Muscle layer of duodenum (tissue), 2 donors: ENCODE measurements around the gene ADPRM.
A peak's percentile ranks its signal among the peaks of the same experiment; 100 is the strongest.
"Not testable (repeated sequence)": the region's sequence is repeated elsewhere in the genome, so short reads cannot be mapped to it uniquely, and the experiment has no call there.

ENCODE experiments used
- H3K27ac ChIP-seq: one replicate; pipeline ENCODE4 v1.7.0; 2013; ENCODE audit warnings: mild to moderate bottlenecking, low read length
- H3K27me3 ChIP-seq: one replicate; pipeline ENCODE4 v1.7.0; 2013; ENCODE audit warnings: low read depth, mild to moderate bottlenecking, control low read depth, low read length
- H3K36me3 ChIP-seq, 2 donors: one replicate each; pipeline ENCODE4 v1.7.0; 2013; ENCODE audit warnings: low read length in 2 of 2, control low read depth in 1 of 2, mild to moderate bottlenecking in 1 of 2; ENCODE audit not compliant: insufficient read depth in 2 of 2, control insufficient read depth in 1 of 2
- H3K4me1 ChIP-seq, 2 donors: one replicate each; pipeline ENCODE4 v1.7.0; 2013; ENCODE audit warnings: low read length in 2 of 2, mild to moderate bottlenecking in 2 of 2, control low read depth in 1 of 2, moderate library complexity in 1 of 2; ENCODE audit not compliant: insufficient read depth in 2 of 2, control insufficient read depth in 1 of 2
- H3K4me3 ChIP-seq, 2 donors: one replicate each; pipeline ENCODE4 v1.7.0; 2013; ENCODE audit warnings: low read length in 2 of 2, low read depth in 1 of 2, mild to moderate bottlenecking in 1 of 2
- H3K9me3 ChIP-seq, 2 donors: one replicate each; pipeline ENCODE4 v1.7.0; 2013; ENCODE audit warnings: low read length in 2 of 2, control low read depth in 1 of 2, mild to moderate bottlenecking in 1 of 2; ENCODE audit not compliant: control insufficient read depth in 1 of 2
- donor health status: healthy.

Gene ADPRM

DNA sequence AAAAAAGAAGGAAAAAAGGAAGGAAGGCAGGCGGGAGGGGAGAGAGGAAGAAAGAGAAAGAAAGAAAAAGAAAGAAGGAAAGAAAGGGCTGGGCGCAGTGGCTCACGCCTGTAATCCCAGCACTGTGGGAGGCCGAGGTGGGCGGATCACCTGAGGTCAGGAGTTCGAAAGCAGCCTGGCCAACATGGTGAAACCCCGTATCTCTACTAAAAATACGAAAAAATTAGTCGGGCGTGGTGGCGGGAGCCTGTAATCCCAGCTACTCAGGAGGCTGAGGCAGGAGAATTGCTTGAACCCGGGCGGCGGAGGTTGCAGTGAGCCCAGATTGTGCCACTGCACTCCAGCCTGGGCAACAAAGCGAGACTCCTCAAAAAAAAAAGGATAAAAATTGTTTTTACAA is 32.9 kb downstream of the ADPRM start:
- H3K4me1 ChIP-seq, H3K9me3 ChIP-seq, H3K27me3 ChIP-seq: not testable (repeated sequence)
- Histone ChIP-seq H3K27ac (peak overlapping the region; percentile 75), H3K36me3 (peaks cover 0 to 15% of the 10 kb centered on the region in 2 donors), H3K4me3 (peak overlapping the region; percentile 67 to 75)

- peaks cover 0 to 4% of the 10 kb centered on the region in 2 donors for H3K36me3 ChIP-seq
- no peak overlapping the region for H3K4me3 ChIP-seq
- H3K4me1 ChIP-seq, result no peaks in the 10 kb centered on the region
- no peaks in the 10 kb centered on the region for H3K27me3 ChIP-seq
- H3K9me3 ChIP-seq, result no peaks in the 10 kb centered on the region
- H3K27ac ChIP-seq, result no peak overlapping the region
These were observed 34.0 kb downstream of the ADPRM start for GRCh38 chr17:10731408-10731879.

- H3K27me3 ChIP-seq, H3K9me3 ChIP-seq, H3K36me3 ChIP-seq, H3K27ac ChIP-seq, H3K4me3 ChIP-seq, H3K4me1 ChIP-seq: not testable (repeated sequence)
These were observed 34.7 kb downstream of the ADPRM start for GRCh38 chr17:10732121-10732520.

- Histone ChIP-seq H3K4me1 (peaks cover 0 to 8% of the 10 kb centered on the region in 2 donors), H3K36me3 (no peaks in the 10 kb centered on the region), H3K4me3 (no peak overlapping the region), H3K27ac (no peak overlapping the region), H3K27me3 (no peaks in the 10 kb centered on the region), H3K9me3 (no peaks in the 10 kb centered on the region)
These were observed 36.3 kb downstream of the ADPRM start for GRCh38 chr17:10733666-10734065.

GRCh38 chr17:10735251-10735650 is 37.9 kb downstream of the ADPRM start:
- no peak overlapping the region for H3K27ac ChIP-seq
- H3K4me1 ChIP-seq, result peaks cover 0 to 8% of the 10 kb centered on the region in 2 donors
- no peaks in the 10 kb centered on the region for H3K27me3 ChIP-seq
- H3K4me3 ChIP-seq, result no peak overlapping the region
- no peaks in the 10 kb centered on the region for H3K36me3 ChIP-seq
- H3K9me3 ChIP-seq, result no peaks in the 10 kb centered on the region

DNA sequence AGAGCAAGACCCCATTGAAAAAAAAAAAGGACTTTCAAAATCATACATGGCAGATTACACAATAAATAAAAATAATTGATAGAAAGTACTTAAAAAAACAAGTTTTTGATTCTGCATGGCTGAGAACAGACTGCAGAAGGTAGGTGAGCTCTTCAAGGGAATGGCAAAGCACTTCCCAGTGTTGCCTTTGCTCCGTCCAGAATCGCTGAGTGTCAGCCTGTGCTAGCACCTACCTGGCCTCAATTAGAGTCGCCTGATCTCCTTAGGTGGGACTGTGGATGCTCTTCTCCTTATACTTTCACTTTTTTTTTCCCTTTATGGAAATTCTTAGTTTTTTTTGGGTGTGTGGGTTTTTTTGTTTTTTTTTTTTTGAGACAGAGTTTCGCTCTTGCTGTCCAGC is 38.4 kb downstream of the ADPRM start:
- Histone ChIP-seq H3K4me1 (peaks cover 0 to 8% of the 10 kb centered on the region in 2 donors), H3K9me3 (no peaks in the 10 kb centered on the region), H3K27ac (no peak overlapping the region), H3K27me3 (no peaks in the 10 kb centered on the region), H3K4me3 (no peak overlapping the region), H3K36me3 (no peaks in the 10 kb centered on the region)

DNA sequence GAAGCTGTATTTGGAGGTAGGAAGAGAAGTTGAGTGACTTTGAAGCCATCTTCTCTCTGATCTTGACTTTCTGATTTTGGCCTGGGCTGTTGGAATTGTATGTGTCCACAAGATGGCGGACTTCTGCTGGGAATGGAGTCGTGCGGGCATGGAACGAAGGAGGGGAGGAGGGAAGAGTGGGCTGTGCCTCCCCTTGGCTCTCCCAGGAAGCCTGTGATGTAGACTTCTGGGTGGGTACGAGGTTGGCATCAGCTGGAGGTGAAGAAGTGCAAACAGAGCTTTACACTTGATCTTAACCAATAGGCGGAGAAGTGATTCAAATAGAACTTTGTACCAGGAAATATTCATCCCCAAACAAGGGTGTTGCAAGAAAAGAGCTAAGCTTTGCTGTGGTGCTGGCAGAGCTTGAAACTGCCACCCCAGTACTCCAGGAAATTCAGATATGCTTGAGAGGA is 39.8 kb downstream of the ADPRM start:
- H3K4me1 ChIP-seq, result peaks cover 0 to 8% of the 10 kb centered on the region in 2 donors
- H3K4me3 ChIP-seq, result no peak overlapping the region
- H3K9me3 ChIP-seq, result no peaks in the 10 kb centered on the region
- H3K27ac ChIP-seq, result peak overlapping the region; percentile 73
- H3K36me3 ChIP-seq, result no peaks in the 10 kb centered on the region
- no peaks in the 10 kb centered on the region for H3K27me3 ChIP-seq

DNA sequence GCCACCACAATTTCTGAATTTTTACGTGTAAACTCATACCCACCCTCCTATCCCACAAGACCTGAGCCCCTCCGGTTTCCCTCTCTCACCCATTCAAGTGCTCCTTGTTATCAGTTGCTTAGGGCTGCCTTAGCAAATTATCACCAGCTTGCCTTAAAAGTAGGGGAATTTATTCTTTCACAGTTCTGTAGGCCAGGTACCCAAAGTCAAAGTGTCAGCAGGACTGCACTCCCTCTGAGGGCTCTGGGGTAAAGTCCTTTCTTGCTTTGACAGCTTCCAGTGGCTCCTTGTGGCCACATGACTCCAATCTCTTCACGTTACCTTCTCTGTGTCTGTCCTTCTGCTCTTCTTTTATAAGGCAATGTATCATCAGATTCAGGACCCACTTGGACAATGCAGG is 40.3 kb downstream of the ADPRM start:
- H3K9me3 ChIP-seq, result no peaks in the 10 kb centered on the region
- no peak overlapping the region for H3K4me3 ChIP-seq
- no peaks in the 10 kb centered on the region for H3K36me3 ChIP-seq
- H3K27ac ChIP-seq, result peak overlapping the region; percentile 73
- peaks cover 0 to 8% of the 10 kb centered on the region in 2 donors for H3K4me1 ChIP-seq
- H3K27me3 ChIP-seq, result no peaks in the 10 kb centered on the region

- H3K4me1 ChIP-seq, result peaks cover 0 to 8% of the 10 kb centered on the region in 2 donors
- H3K36me3 ChIP-seq, result no peaks in the 10 kb centered on the region
- no peaks in the 10 kb centered on the region for H3K9me3 ChIP-seq
- peak overlapping the region; percentile 73 for H3K27ac ChIP-seq
- H3K4me3 ChIP-seq, result no peak overlapping the region
- no peaks in the 10 kb centered on the region for H3K27me3 ChIP-seq
These were observed 41.3 kb downstream of the ADPRM start for GRCh38 chr17:10738521-10739258.

DNA sequence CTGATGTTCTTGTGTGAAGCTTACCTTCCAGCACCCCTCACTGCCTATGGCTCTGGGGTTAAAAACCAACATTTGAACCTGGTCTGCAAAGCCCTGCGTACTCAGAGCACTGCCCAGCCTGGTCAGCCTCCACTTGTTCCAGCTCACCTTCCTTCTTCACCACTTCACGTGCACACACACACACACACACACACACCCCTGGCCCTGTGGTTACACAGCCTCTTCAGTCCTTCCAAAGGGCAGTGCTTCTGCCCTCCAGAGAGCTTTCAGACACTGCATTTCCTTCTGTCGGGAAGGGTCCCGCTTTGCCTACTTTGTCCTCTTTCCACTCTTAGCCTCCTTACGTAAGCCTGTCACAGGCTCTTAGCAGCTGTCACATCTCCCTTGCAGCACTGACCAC is 42.0 kb downstream of the ADPRM start:
- H3K4me3 ChIP-seq, result no peak overlapping the region
- H3K4me1 ChIP-seq, result peaks cover 0 to 8% of the 10 kb centered on the region in 2 donors
- H3K36me3 ChIP-seq, result no peaks in the 10 kb centered on the region
- H3K9me3 ChIP-seq, result no peaks in the 10 kb centered on the region
- no peaks in the 10 kb centered on the region for H3K27me3 ChIP-seq
- no peak overlapping the region for H3K27ac ChIP-seq

DNA sequence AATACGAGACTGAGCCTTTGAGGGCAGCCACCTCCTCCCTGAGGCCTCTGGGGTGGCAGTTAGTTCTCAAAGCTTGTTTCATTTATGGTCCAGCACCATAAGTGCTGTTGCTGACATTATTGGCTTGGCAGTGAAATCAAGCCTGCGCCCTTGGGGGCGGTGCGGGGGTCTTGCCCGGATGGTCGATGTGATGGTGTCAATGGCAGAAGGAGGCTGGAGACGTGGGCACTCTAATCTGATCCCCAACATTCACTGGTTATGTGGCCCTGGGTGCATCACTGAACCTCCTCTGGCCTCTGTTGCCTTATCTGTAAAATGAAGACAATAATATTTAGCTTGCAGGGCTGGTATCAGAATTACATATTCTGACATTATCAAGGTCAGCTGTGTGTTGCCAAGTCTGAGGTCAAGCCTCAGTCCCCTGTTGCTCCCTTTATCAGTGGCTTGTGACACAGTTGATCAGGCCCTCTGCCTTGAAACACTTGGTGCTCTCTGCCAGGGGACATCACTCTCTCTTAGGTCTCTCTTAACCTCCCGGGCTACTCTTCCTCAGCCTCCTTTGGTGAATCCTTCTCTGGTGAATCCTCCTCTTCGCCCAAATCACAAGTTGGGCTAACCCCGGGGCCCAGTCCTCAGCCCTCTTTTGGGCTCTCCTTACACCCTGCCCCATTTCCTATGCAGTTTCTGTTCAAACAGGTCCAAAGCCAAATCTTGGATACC is 44.2 kb downstream of the ADPRM start:
- H3K27ac ChIP-seq, result no peak overlapping the region
- peaks cover 0 to 8% of the 10 kb centered on the region in 2 donors for H3K4me1 ChIP-seq
- no peak overlapping the region for H3K4me3 ChIP-seq
- no peaks in the 10 kb centered on the region for H3K9me3 ChIP-seq
- no peaks in the 10 kb centered on the region for H3K36me3 ChIP-seq
- H3K27me3 ChIP-seq, result no peaks in the 10 kb centered on the region
